Mammary epithelial cell (primary cell): Measurements from ENCODE around the gene PATZ1.

Experiments
- CTCF ChIP-seq, 2 donors: IDR thresholded peaks in 1 of 2; conservative IDR thresholded peaks in 1 of 2; 2 replicates each; pipeline ENCODE4 v1.5.1; 2011 to 2012; ENCODE audit warnings: inconsistent platforms in 2 of 2, low read length in 2 of 2, mild to moderate bottlenecking in 2 of 2, control low read depth in 1 of 2, low read depth in 1 of 2; ENCODE audit not compliant: insufficient read depth in 1 of 2; ENCODE audit errors: extremely low read depth in 1 of 2
- EZH2 ChIP-seq: IDR thresholded peaks from 2 replicates; pipeline ENCODE4 v1.6.1; 2012; ENCODE audit warnings: low read length, inconsistent platforms, borderline replicate concordance

GRCh38 chr22:31394326-31394725 is 48.2 kb upstream of the PATZ1 start:
- TF ChIP-seq CTCF (conservative IDR thresholded peaks at IDR 0.05 in 1 of 2, IDR thresholded peaks at IDR 0.05 in 1 of 2; ENCODE audit: extremely low read depth in 1 of 2, insufficient read depth in 1 of 2, low read depth in 1 of 2, low read length in 2 of 2) (no peak), EZH2 (no peak)
